Mesenchymal stem cell (in vitro differentiated cells and primary cell): ENCODE results near the gene POU2F2.

Experiments
- DNase-seq: peaks from one replicate; pipeline ENCODE4 v3.0.0-alpha.2; 2013
- H2AFZ ChIP-seq: one replicate; pipeline ENCODE4 v1.6.1; 2013; ENCODE audit warnings: low read depth, mild to moderate bottlenecking, control low read depth, inconsistent platforms, low read length, moderate library complexity
- H2AK5ac ChIP-seq: 2 replicates; pipeline ENCODE4 v1.6.1; 2013; ENCODE audit warnings: low read length, moderate library complexity, mild to moderate bottlenecking, inconsistent platforms; ENCODE audit not compliant: severe bottlenecking
- H2BK120ac ChIP-seq: one replicate; pipeline ENCODE4 v1.6.1; 2013; ENCODE audit warnings: low read depth, mild to moderate bottlenecking, inconsistent platforms, low read length, moderate library complexity
- H2BK12ac ChIP-seq, 2 experiments: one replicate each; pipeline ENCODE4 v1.6.1; 2013; ENCODE audit warnings: inconsistent platforms in 2 of 2, low read length in 2 of 2, mild to moderate bottlenecking in 2 of 2, moderate library complexity in 2 of 2, control low read depth in 1 of 2
- H2BK15ac ChIP-seq: one replicate; pipeline ENCODE4 v1.6.1; 2013; ENCODE audit warnings: mild to moderate bottlenecking, low read depth, inconsistent platforms; ENCODE audit not compliant: poor library complexity, severe bottlenecking
- H2BK5ac ChIP-seq: 2 replicates; pipeline ENCODE4 v1.6.1; 2013; ENCODE audit warnings: low read depth, mild to moderate bottlenecking, low read length, control low read depth, inconsistent platforms; ENCODE audit not compliant: poor library complexity, severe bottlenecking
- H3K14ac ChIP-seq, 2 experiments: one replicate each; pipeline ENCODE4 v1.6.1; 2013; ENCODE audit warnings: inconsistent platforms in 2 of 2, low read length in 2 of 2, control low read depth in 1 of 2, mild to moderate bottlenecking in 1 of 2, moderate library complexity in 1 of 2
- H3K18ac ChIP-seq, 2 experiments: one replicate each; pipeline ENCODE4 v1.6.1; 2013; ENCODE audit warnings: inconsistent platforms in 2 of 2, low read length in 2 of 2, control low read depth in 1 of 2, low read depth in 1 of 2, mild to moderate bottlenecking in 1 of 2
- H3K23ac ChIP-seq, 2 experiments: one replicate each; pipeline ENCODE4 v1.6.1; 2013; ENCODE audit warnings: inconsistent platforms in 2 of 2, low read length in 2 of 2, mild to moderate bottlenecking in 2 of 2, moderate library complexity in 2 of 2, control low read depth in 1 of 2
- H3K27ac ChIP-seq: 2 replicates; pipeline ENCODE4 v1.5.1; 2013; ENCODE audit warnings: mild to moderate bottlenecking, moderate library complexity, low read length, control low read depth, inconsistent platforms; ENCODE audit not compliant: poor library complexity, severe bottlenecking
- H3K27me3 ChIP-seq, 2 experiments: 2 replicates each; pipeline versions ENCODE4 v1.6.1 to v1.7.0; 2013; ENCODE audit warnings: low read length in 2 of 2, mild to moderate bottlenecking in 2 of 2, moderate library complexity in 2 of 2, control low read depth in 1 of 2, inconsistent platforms in 1 of 2; ENCODE audit not compliant: control insufficient read depth in 1 of 2, insufficient read depth in 1 of 2
- H3K36me3 ChIP-seq, 2 experiments: 2 replicates each; pipeline versions ENCODE4 v1.6.1 to v1.7.0; 2013; ENCODE audit warnings: low read length in 2 of 2, control low read depth in 1 of 2, inconsistent platforms in 1 of 2, low read depth in 1 of 2, mild to moderate bottlenecking in 1 of 2; ENCODE audit not compliant: insufficient read depth in 2 of 2, control insufficient read depth in 1 of 2
- H3K4ac ChIP-seq, 2 experiments: one replicate each; pipeline ENCODE4 v1.6.1; 2013; ENCODE audit warnings: inconsistent platforms in 2 of 2, low read length in 2 of 2, mild to moderate bottlenecking in 2 of 2, moderate library complexity in 2 of 2, control low read depth in 1 of 2, low read depth in 1 of 2
- H3K4me1 ChIP-seq: 2 replicates; pipeline ENCODE4 v1.6.1; 2013; ENCODE audit warnings: low read depth, low read length, control low read depth; ENCODE audit not compliant: control insufficient read depth, insufficient read depth
- H3K4me2 ChIP-seq: 2 replicates; pipeline ENCODE4 v1.6.1; 2013; ENCODE audit warnings: low read length, mild to moderate bottlenecking, inconsistent platforms; ENCODE audit not compliant: poor library complexity, severe bottlenecking
- H3K4me3 ChIP-seq, 2 experiments: 2 replicates each; pipeline versions ENCODE4 v1.5.1 to v1.7.0; 2013; ENCODE audit warnings: low read length in 2 of 2, mild to moderate bottlenecking in 2 of 2, control low read depth in 1 of 2, low read depth in 1 of 2; ENCODE audit not compliant: insufficient read depth in 1 of 2
- H3K79me1 ChIP-seq: replicated peaks from 2 replicates; pipeline ENCODE4 v1.6.1; 2013; ENCODE audit warnings: mild to moderate bottlenecking, control low read depth, low read length, inconsistent platforms; ENCODE audit not compliant: poor library complexity, severe bottlenecking
- H3K9ac ChIP-seq: 2 replicates; pipeline ENCODE4 v1.7.0; 2013; ENCODE audit warnings: mild to moderate bottlenecking, low read length, moderate library complexity
- H3K9me3 ChIP-seq: 2 replicates; pipeline ENCODE4 v1.7.0; 2013; ENCODE audit warnings: mild to moderate bottlenecking, low read length; ENCODE audit not compliant: control insufficient read depth
- H4K8ac ChIP-seq: one replicate; pipeline ENCODE4 v1.6.1; 2013; ENCODE audit warnings: inconsistent platforms, mild to moderate bottlenecking, low read length, moderate library complexity
- H4K91ac ChIP-seq: one replicate; pipeline ENCODE4 v1.6.1; 2013; ENCODE audit warnings: mild to moderate bottlenecking, low read length, inconsistent platforms
- WGBS: methylation state at CpG from one replicate; pipeline ENCODE4 v1.1.7; 2013; ENCODE audit warnings: mixed read lengths; 5-methylcytosine and 5-hydroxymethylcytosine counted together

Gene POU2F2

DNA sequence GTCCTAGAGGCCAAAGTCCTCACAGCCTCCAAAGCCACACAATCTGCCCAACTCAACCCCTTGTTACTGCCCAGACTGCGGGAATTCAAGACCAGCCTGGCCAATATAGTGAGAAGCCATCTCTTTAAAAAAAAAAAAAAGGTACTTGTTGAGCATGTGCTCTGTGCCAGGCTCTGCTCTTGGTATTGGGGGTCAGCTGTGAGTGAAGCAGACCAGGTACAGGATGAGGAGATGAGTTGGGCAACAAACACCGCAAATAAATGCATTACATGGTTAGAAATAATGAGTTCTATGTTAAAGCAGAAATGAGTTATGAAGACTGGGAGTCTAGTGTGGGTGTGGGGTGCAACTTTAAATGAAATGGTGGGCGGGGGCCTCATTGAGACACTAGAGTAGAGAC, 72.1 kb downstream of the POU2F2 start:
- Histone ChIP-seq H3K9ac (no peak overlapping the region), H3K36me3 (no peaks in the 10 kb centered on the region), H2BK15ac (no peak overlapping the region), H3K14ac (no peak overlapping the region), H3K4ac (no peak overlapping the region), H3K4me3 (no peak overlapping the region), H2AFZ (no peak overlapping the region), H3K4me1 (no peaks in the 10 kb centered on the region), H3K4me2 (no peak overlapping the region), H3K27ac (no peak overlapping the region), H3K27me3 (peaks cover 28 to 47% of the 10 kb centered on the region in 2 experiments), H2BK120ac (no peak overlapping the region), H3K23ac (no peak overlapping the region), H3K9me3 (no peaks in the 10 kb centered on the region), H3K79me1 (no peaks in the 10 kb centered on the region), H2BK12ac (no peak overlapping the region), H3K18ac (no peak overlapping the region), H4K8ac (no peak overlapping the region), H4K91ac (no peak overlapping the region), H2AK5ac (no peak overlapping the region), H2BK5ac (no peak overlapping the region)
- 92% methylated on average over 3 of the region's 3 CpGs for WGBS
- no peak for DNase-seq

- 91% methylated on average over 13 of the region's 13 CpGs for WGBS
- Histone ChIP-seq H3K79me1 (no peaks in the 10 kb centered on the region), H2BK15ac (no peak overlapping the region), H3K9me3 (no peaks in the 10 kb centered on the region), H4K8ac (no peak overlapping the region), H3K14ac (no peak overlapping the region), H3K4ac (no peak overlapping the region), H3K4me3 (no peak overlapping the region), H3K36me3 (no peaks in the 10 kb centered on the region), H3K23ac (no peak overlapping the region), H2BK5ac (no peak overlapping the region), H3K9ac (no peak overlapping the region), H3K27ac (no peak overlapping the region), H4K91ac (no peak overlapping the region), H2BK12ac (no peak overlapping the region), H3K4me2 (no peak overlapping the region), H2AFZ (no peak overlapping the region), H3K4me1 (no peaks in the 10 kb centered on the region), H2BK120ac (no peak overlapping the region), H3K18ac (no peak overlapping the region), H2AK5ac (no peak overlapping the region), H3K27me3 (peaks cover 26 to 47% of the 10 kb centered on the region in 2 experiments)
- no peak for DNase-seq
Observed at GRCh38 chr19:42059196-42059595, 73.0 kb downstream of the POU2F2 start.

DNA sequence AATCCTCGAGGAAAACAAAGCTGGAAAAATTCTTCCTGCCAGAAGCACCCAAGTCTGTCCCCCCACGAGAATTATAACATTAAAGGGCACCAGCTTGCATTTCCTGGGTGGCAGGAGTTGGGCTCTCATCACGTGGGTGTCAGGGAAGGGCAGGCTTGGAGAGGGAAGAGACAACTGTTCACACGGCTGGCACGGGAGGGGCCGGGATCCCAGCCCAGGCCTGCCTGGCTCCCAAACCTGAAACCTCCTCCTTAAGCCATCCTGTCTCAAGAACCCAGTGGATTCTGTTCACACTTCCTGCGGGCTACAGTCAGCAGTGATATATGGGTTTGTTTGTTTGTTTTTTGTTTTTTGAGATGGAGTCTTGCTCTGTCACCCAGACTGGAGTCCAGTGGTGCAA, 74.4 kb downstream of the POU2F2 start:
- Histone ChIP-seq H3K4ac (no peak overlapping the region), H3K4me1 (no peaks in the 10 kb centered on the region), H2BK5ac (no peak overlapping the region), H2AK5ac (no peak overlapping the region), H3K27ac (no peak overlapping the region), H3K36me3 (no peaks in the 10 kb centered on the region), H2BK120ac (no peak overlapping the region), H3K18ac (no peak overlapping the region), H4K91ac (no peak overlapping the region), H2AFZ (no peak overlapping the region), H3K4me2 (no peak overlapping the region), H3K9ac (no peak overlapping the region), H2BK12ac (no peak overlapping the region), H2BK15ac (no peak overlapping the region), H3K79me1 (no peaks in the 10 kb centered on the region), H3K9me3 (no peaks in the 10 kb centered on the region), H3K4me3 (no peak overlapping the region), H3K23ac (no peak overlapping the region), H3K27me3 (peaks cover 25 to 45% of the 10 kb centered on the region in 2 experiments), H3K14ac (no peak overlapping the region), H4K8ac (no peak overlapping the region)
- 83% methylated on average over 7 of the region's 7 CpGs for WGBS
- DNase-seq, result no peak

GRCh38 chr19:42054205-42054604, 78.0 kb downstream of the POU2F2 start:
- no peak overlapping the region for H2BK5ac ChIP-seq
- WGBS, result 92% methylated on average over 15 of the region's 18 CpGs

More at GRCh38 chr19:42054205-42054604, 78.0 kb downstream of the POU2F2 start:
- H2BK12ac ChIP-seq, result no peak overlapping the region
- H2BK120ac ChIP-seq, result no peak overlapping the region
- H2AFZ ChIP-seq, result no peak overlapping the region
- H3K4ac ChIP-seq, result no peak overlapping the region
- peaks cover 26 to 45% of the 10 kb centered on the region in 2 experiments for H3K27me3 ChIP-seq
- no peak overlapping the region for H3K4me2 ChIP-seq
- no peak overlapping the region for H3K18ac ChIP-seq
- no peaks in the 10 kb centered on the region for H3K9me3 ChIP-seq
- H3K79me1 ChIP-seq, result no peaks in the 10 kb centered on the region
- no peak overlapping the region for H3K23ac ChIP-seq
- H4K91ac ChIP-seq, result no peak overlapping the region
- H3K27ac ChIP-seq, result no peak overlapping the region
- H3K4me1 ChIP-seq, result no peaks in the 10 kb centered on the region
- H3K9ac ChIP-seq, result no peak overlapping the region
- no peak overlapping the region for H2BK15ac ChIP-seq
- no peak overlapping the region for H4K8ac ChIP-seq
- no peak overlapping the region for H3K14ac ChIP-seq
- H3K36me3 ChIP-seq, result no peaks in the 10 kb centered on the region
- no peak overlapping the region for H3K4me3 ChIP-seq
- H2AK5ac ChIP-seq, result no peak overlapping the region
- no peak for DNase-seq
